Fibroblast of lung (primary cell): ENCODE measurements around the gene HACD2. TPM values are rescaled to one million over a fixed set of nuclear protein-coding genes. Genes with fewer than 3 reads are reported as not detected.
"Not testable (repeated sequence)": the region's sequence is repeated elsewhere in the genome, so short reads cannot be mapped to it uniquely, and the experiment has no call there.

Experiments
- DNase-seq, 2 donors: peaks; one replicate each; pipeline versions ENCODE4 v3.0.0 to v3.0.0-alpha.2; 2010; ENCODE audit warnings: low read depth in 2 of 2
- H2AFZ ChIP-seq: 2 replicates; pipeline ENCODE4 v1.5.1; 2012; ENCODE audit warnings: low read length, control low read depth, inconsistent platforms
- H3K27ac ChIP-seq: 2 replicates; pipeline ENCODE4 v1.5.1; 2011; ENCODE audit warnings: low read length, control low read depth; ENCODE audit not compliant: insufficient read depth
- H3K27me3 ChIP-seq: 2 replicates; pipeline ENCODE4 v1.5.1; 2011; ENCODE audit warnings: mild to moderate bottlenecking, low read length; ENCODE audit not compliant: control insufficient read depth, insufficient read depth
- H3K36me3 ChIP-seq: 2 replicates; pipeline ENCODE4 v1.5.1; 2011; ENCODE audit warnings: low read length; ENCODE audit not compliant: control insufficient read depth, insufficient read depth
- H3K4me1 ChIP-seq: 2 replicates; pipeline ENCODE4 v1.5.1; 2011; ENCODE audit warnings: low read length; ENCODE audit not compliant: control insufficient read depth, insufficient read depth; ENCODE audit errors: extremely low read depth
- H3K4me2 ChIP-seq: 2 replicates; pipeline ENCODE4 v1.5.1; 2011; ENCODE audit warnings: low read length, control low read depth; ENCODE audit not compliant: insufficient read depth; ENCODE audit errors: extremely low read depth
- H3K4me3 ChIP-seq, 4 experiments: fragments of 200-600 bp in 1 of 4; sonication (generic) in 1 of 4; replicated peaks in 1 of 4; 2 replicates each; pipeline ENCODE4 v1.5.1; 2011 to 2016; ENCODE audit warnings: low read length in 4 of 4, low read depth in 3 of 4, mild to moderate bottlenecking in 3 of 4, control low read depth in 2 of 4, inconsistent platforms in 1 of 4, mixed read lengths in 1 of 4; ENCODE audit not compliant: insufficient read depth in 1 of 4; ENCODE audit errors: control extremely low read depth in 1 of 4
- H3K79me2 ChIP-seq: 2 replicates; pipeline ENCODE4 v1.5.1; 2012; ENCODE audit warnings: mild to moderate bottlenecking, low read length, inconsistent platforms; ENCODE audit not compliant: control insufficient read depth, insufficient read depth
- H3K9ac ChIP-seq: 2 replicates; pipeline ENCODE4 v1.5.1; 2011; ENCODE audit warnings: mild to moderate bottlenecking, low read length, control low read depth; ENCODE audit not compliant: insufficient read depth
- H3K9me3 ChIP-seq: 2 replicates; pipeline ENCODE4 v1.5.1; 2012; ENCODE audit warnings: low read depth, low read length; ENCODE audit not compliant: control insufficient read depth, insufficient read depth
- H4K20me1 ChIP-seq: 2 replicates; pipeline ENCODE4 v1.5.1; 2011; ENCODE audit warnings: low read length; ENCODE audit not compliant: control insufficient read depth, insufficient read depth; ENCODE audit errors: extremely low read depth
- EZH2 ChIP-seq: IDR thresholded peaks from 2 replicates; pipeline ENCODE4 v1.5.1; 2012; ENCODE audit warnings: low read length, control low read depth, mild to moderate bottlenecking; ENCODE audit errors: missing control alignments
- polyA plus RNA-seq, 2 donors: library from polyadenylated mRNA; depleted of rRNA in 1 of 2; stranded (reverse) in 1 of 2; unstranded in 1 of 2; fragments of >200 nt; gene quantifications; 2 replicates each; pipeline ENCODE4 v1.2.1, GENCODE V29; 2011 to 2012; ENCODE audit warnings: missing spikeins in 1 of 2
- total RNA-seq: library from RNA; depleted of rRNA; stranded (reverse); fragments of >200 nt; gene quantifications from 2 replicates; pipeline ENCODE4 v1.2.1, GENCODE V29; 2014
- TF ChIP-seq, protein P1 (sequence below), 2 donors: IDR thresholded peaks in 1 of 2; conservative IDR thresholded peaks in 1 of 2; 1 replicate in 1 of 2; 2 replicates in 1 of 2; pipeline ENCODE4 v1.5.1; 2011 to 2012; ENCODE audit warnings: low read length in 2 of 2, control low read depth in 1 of 2, inconsistent platforms in 1 of 2, low read depth in 1 of 2, mild to moderate bottlenecking in 1 of 2

Gene HACD2
- total and polyA plus RNA-seq, 2 donors (not counting 1 experiment from before 2014, with no cell fraction given): 22.0 to 48.7 TPM

DNA sequence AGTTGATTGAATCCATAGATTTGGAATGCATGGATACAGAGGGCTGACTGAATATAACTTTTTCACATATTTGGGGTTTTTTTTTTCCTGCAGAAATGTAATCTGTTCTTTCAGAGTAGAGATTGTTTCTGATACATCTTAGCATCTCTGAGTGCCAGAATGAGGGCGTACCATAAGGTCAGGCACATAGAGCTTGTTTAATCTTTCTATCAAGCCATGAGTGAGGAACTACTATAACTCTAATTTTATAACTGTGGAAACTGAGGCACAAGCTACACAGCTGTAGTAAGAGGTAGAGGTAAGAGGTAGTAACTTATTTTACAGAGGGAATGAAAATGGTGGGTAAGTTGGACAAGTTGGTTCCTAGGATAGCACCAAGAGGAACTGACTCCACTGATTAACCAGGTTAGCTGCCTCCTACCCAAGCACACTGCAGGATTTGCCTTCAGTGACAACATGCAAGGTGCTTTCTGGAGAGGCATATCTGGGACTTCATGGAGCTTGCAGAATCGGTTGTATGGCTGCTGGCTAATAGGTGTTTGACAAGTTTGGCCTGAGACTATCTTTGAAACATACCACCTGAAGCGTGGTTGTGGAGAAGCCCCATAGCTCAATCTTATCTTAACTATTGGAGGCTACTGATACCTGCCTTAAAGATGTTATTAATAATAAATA lies 23.5 kb upstream of the HACD2 start:
- no peak for DNase-seq
- Histone ChIP-seq H3K9ac (no peak overlapping the region), H3K4me3 (no peak overlapping the region), H3K4me2 (no peak overlapping the region), H3K79me2 (no peaks in the 10 kb centered on the region), H3K9me3 (no peaks in the 10 kb centered on the region), H3K36me3 (peaks cover 4% of the 10 kb centered on the region), H3K4me1 (peaks cover 21% of the 10 kb centered on the region), H2AFZ (no peak overlapping the region), H4K20me1 (no peaks in the 10 kb centered on the region), H3K27me3 (no peaks in the 10 kb centered on the region), H3K27ac (no peak overlapping the region)
- TF ChIP-seq EZH2: no peak
- TF ChIP-seq, protein P1, sequence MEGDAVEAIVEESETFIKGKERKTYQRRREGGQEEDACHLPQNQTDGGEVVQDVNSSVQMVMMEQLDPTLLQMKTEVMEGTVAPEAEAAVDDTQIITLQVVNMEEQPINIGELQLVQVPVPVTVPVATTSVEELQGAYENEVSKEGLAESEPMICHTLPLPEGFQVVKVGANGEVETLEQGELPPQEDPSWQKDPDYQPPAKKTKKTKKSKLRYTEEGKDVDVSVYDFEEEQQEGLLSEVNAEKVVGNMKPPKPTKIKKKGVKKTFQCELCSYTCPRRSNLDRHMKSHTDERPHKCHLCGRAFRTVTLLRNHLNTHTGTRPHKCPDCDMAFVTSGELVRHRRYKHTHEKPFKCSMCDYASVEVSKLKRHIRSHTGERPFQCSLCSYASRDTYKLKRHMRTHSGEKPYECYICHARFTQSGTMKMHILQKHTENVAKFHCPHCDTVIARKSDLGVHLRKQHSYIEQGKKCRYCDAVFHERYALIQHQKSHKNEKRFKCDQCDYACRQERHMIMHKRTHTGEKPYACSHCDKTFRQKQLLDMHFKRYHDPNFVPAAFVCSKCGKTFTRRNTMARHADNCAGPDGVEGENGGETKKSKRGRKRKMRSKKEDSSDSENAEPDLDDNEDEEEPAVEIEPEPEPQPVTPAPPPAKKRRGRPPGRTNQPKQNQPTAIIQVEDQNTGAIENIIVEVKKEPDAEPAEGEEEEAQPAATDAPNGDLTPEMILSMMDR (conservative IDR thresholded peaks at IDR 0.05 in 1 of 2, IDR thresholded peaks at IDR 0.05 in 1 of 2; ENCODE audit: low read depth in 1 of 2, low read length in 2 of 2): no peak

DNA sequence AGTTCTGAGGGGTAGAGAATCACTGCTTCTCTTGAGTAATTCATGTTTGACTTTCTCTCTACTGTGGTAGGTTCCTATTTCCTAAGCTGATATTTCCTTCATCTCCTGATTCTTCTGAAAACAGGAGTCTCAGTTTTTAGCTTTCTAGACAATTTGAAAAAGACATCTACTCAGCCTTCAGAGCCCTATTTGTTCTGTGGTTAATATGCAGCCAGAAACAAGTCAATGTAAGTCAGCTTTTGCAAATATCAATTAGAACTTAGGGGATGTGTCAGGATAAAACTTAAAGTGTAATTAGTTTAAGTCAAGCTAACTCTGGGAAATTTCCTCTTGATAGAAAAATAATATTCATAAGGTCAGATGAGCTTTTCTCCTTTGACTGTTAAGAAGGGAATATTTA lies 21.7 kb upstream of the HACD2 start:
- Histone ChIP-seq H3K27ac (no peak overlapping the region), H2AFZ (no peak overlapping the region), H3K36me3 (no peaks in the 10 kb centered on the region), H3K9me3 (no peaks in the 10 kb centered on the region), H3K9ac (no peak overlapping the region), H3K4me2 (no peak overlapping the region), H3K27me3 (no peaks in the 10 kb centered on the region), H3K79me2 (no peaks in the 10 kb centered on the region), H3K4me1 (peaks cover 26% of the 10 kb centered on the region), H3K4me3 (no peak overlapping the region), H4K20me1 (no peaks in the 10 kb centered on the region)
- TF ChIP-seq, protein P1 (conservative IDR thresholded peaks at IDR 0.05 in 1 of 2, IDR thresholded peaks at IDR 0.05 in 1 of 2; ENCODE audit: low read depth in 1 of 2, low read length in 2 of 2): no peak
- TF ChIP-seq EZH2: no peak
- no peak for DNase-seq

DNA sequence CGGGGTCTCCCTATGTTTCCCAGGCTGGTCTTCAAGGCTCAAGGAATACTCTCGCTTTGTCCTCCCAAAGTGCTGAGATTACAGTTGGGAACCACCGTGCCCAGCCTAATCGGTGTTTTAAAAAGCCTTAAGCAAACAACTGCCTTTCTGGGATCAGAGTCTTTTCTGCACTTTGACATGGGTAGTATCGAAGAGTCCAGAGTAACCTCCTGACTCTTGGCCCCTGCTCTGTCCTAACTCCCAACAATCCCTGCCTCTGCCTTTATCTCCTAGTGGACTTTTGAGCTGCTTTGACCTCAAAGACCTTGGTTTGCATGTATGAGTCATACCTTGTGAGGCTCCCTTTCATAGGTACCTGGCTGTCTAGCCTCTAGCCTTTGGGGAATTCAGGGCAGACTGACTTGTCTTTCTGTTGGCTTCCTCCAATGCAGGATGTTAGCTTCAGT lies 21.0 kb upstream of the HACD2 start:
- no peak overlapping the region for H2AFZ ChIP-seq
- H3K4me3 ChIP-seq: no peak overlapping the region
- H3K79me2 ChIP-seq: no peaks in the 10 kb centered on the region
- TF ChIP-seq, protein P1 (conservative IDR thresholded peaks at IDR 0.05 in 1 of 2, IDR thresholded peaks at IDR 0.05 in 1 of 2; ENCODE audit: low read depth in 1 of 2, low read length in 2 of 2): no peak
- TF ChIP-seq EZH2: no peak
- H3K9me3 ChIP-seq: no peaks in the 10 kb centered on the region
- no peak overlapping the region for H3K4me2 ChIP-seq
- DNase-seq: peak in 1 of 2 donors; percentile 47
- H3K27me3 ChIP-seq: no peaks in the 10 kb centered on the region
- H4K20me1 ChIP-seq: no peaks in the 10 kb centered on the region
- peak overlapping the region; percentile 3 for H3K27ac ChIP-seq
- H3K36me3 ChIP-seq: no peaks in the 10 kb centered on the region
- H3K9ac ChIP-seq: no peak overlapping the region
- peaks cover 29% of the 10 kb centered on the region for H3K4me1 ChIP-seq

DNA sequence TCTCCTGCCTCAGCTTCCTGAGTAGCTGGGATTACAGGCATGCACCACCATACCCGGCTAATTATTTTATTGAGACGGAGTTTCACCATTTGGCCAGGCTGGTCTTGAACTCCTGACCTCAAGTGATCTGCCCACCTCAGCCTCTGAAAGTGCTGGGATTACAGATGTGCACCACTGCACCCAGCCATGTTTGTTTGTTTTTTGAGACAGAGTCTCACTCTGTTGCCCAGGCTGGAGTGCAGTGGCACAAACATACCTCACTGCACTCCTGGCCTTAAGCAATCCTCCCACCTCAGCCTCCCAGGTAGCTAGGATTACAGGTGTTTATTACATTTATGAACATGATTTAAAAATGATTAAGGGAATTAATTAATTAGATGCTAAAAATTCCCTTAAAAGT lies 18.3 kb upstream of the HACD2 start:
- H3K27me3 ChIP-seq, H3K36me3 ChIP-seq, H3K4me3 ChIP-seq, H3K27ac ChIP-seq, DNase-seq, H3K9me3 ChIP-seq, H3K4me2 ChIP-seq, H4K20me1 ChIP-seq, H3K9ac ChIP-seq, H3K79me2 ChIP-seq, H2AFZ ChIP-seq: not testable (repeated sequence)
- H3K4me1 ChIP-seq: peaks cover 29% of the 10 kb centered on the region
